CD4-positive, alpha-beta T cell treated with Interleukin-10 for 1 hour (primary cell): ENCODE results near the gene CHEK2.
"Not testable (repeated sequence)": the region's sequence is repeated elsewhere in the genome, so short reads cannot be mapped to it uniquely, and the experiment has no call there.

Source experiments
- DNase-seq: peaks from one replicate; pipeline ENCODE4 v3.0.0-alpha.2; 2020

Gene CHEK2

GRCh38 chr22:28741200-28741784, 328 bp downstream of the CHEK2 start:
- no peak for DNase-seq

DNA sequence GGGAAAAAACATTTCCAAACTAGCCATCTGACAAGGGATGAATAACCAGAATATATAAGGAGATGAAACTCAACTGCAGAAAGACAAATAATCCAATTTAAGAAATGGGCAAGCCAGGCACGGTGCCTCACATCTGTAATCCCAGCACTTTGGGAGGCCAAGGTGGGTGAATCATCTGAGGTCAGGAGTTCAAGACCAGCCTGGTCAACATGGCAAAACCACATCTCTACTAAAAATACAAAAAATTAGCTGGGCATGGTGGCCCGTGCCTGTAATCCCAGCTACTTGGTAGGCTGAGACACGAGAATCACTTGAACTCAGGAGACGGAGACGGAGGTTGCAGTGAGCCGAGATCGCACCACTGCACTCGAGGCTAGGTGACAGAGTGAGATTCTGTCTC, 2.7 kb downstream of the CHEK2 start:
- DNase-seq = not testable (repeated sequence)

- no peak for DNase-seq
Measured at GRCh38 chr22:28737701-28738100, 3.9 kb downstream of the CHEK2 start.

DNA sequence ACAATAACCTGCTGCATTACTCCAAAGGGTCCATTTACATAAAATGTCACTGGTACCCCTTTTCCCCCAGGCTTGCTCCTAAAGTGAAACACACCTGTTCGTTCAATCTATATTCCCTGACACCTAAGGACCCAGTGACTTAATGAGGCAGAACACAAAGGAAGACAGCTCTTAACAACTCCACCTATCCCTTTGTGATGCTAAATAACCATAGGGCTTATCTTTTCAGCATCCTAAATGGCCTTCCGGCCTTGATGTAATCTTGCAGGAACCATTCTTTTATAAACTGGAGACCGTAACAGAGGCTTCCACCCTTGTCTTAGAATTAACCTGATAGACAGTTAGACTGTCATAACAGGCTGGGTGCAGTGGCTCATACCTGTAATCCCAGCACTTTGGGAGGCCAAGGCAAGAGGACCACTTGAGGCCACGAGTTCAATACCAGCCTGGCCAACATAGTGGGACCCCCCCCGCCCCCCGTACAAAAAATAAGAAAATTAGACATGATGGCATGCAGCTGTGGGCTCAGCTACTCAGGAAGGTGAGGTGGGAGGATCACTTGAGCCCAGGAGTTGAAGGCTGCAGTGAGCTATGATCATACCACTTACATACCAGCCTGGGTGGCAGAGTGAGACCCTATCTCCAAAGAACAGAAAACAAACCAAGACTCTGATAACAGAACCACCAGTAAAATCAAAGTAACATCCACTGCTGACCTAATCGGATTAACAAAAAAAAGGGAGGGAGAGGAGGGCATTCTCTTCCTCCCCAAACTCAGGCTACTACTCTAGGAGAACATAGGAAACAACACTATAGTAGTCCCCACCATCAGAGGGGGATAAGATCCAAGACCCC, 5.1 kb downstream of the CHEK2 start:
- no peak for DNase-seq

GRCh38 chr22:28734393-28734792, 7.2 kb downstream of the CHEK2 start:
- DNase-seq = no peak

DNA sequence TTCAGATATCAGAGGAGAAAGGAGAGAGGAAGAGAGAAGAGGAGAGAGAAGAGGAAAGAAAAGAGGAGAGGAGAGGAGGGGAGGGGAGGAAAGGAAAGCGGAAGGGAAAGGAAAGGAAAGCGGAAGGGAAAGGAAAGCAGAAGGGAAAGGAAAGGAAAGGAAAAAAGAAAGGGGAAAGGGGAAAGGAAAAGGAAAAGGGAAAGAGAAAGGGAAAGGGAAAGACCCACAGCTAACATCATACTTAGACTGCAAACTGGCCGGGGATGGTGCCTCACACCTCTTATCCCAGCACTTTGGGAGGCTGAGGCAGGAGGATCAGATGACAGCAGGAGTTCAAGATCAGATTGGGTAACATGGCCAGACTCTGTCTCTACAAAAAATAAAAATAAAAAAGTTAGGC, 11.4 kb downstream of the CHEK2 start:
- no peak for DNase-seq

GRCh38 chr22:28728621-28729313, 12.9 kb downstream of the CHEK2 start:
- no peak for DNase-seq

- no peak for DNase-seq
Measured at GRCh38 chr22:28728002-28728401, 13.6 kb downstream of the CHEK2 start.

DNA sequence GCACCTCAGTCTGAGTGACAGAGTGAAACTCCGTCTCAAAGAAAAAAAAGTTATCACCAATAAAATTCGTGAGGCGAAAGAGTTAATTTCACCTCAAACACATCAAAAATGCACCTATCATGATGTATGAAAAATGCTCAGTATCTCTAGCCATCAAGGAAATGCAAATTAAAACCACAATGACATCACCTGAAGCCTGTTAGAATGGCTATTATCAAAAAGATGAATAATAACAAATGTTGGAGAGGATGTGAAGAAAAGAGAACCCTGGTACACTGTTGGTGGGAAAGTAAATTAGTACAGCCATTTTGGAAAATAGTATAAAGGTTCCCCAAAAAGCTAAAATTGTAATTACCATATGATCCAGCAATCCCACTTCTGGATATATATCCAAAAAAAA, 23.6 kb downstream of the CHEK2 start:
- no peak for DNase-seq

- DNase-seq = no peak
Measured at GRCh38 chr22:28716686-28717085, 24.9 kb downstream of the CHEK2 start.

GRCh38 chr22:28715611-28716010, 26.0 kb downstream of the CHEK2 start:
- DNase-seq = no peak

DNA sequence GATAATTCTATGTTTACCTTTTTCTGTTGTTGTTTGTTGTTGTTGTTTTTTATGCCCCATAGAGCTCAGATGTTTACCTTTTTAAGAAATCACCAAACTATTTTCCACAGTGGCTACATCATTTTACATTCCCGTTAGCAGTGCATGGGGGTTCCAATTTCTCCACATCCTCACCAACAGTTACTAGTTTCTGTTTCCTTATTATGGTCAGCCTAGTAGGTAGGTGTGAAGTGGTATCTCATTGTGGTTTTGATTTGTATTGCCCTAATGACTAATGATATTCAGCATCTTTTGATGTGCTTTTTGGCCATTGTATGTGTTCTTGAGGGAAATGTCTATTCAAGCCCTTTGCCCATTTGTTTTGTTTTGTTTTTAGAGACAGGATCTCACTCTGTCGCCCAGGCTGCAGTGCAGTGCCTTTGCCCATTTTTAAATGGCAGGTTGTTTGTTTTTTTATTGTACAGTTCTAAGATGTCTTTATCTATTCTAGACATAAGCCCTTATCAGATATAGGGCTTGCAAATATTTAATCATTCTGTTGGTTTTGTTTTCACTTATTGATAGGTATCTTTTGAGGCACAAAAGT, 27.5 kb downstream of the CHEK2 start:
- DNase-seq = peak; percentile 8

GRCh38 chr22:28711820-28712777, 29.5 kb downstream of the CHEK2 start:
- DNase-seq = no peak

DNA sequence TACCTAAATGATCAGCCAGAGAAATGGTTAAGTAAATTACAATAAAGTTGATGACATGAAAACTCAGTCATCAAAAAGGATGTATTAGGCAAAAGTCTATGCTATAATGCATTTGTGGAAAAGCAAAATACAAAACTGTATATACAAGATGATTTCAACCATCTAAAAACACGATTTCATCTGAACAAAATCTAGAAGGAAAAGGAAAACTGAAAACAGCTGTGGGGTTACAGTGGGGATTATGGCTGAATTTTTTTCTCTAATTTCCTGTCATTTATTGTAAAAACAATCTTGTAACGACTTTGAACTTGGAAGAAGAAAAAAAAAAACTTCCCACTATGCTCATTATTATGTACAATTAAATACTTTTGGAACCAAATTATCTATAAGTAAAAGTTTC, 30.3 kb downstream of the CHEK2 start:
- no peak for DNase-seq

DNA sequence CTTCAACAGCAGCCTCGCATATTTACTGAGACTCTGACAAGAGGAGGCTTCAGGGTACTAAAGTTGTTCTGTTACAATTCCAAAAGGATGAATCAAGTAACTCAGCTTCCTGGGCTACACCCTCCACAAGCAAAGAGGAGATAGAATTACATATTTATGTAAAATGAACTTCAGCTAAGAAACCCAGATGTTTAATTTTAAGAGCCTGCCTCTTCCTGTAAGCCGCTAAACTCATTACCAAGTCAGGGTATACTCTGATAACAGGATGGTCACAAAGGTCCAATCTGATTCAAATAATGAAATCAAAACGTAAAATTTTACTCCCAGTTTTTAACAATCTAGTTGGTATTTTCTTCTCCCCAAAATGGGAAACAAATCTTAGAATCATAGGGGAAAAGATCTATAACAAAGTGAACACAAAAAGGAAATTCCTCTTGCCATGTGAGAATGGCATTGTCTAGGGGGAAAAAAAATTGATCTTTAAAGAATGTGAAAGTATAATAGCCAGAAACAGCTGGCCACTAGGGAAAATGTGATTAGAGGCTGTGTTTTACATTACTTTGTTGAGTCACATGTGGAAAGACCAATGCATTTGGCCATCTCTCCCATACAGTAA, 30.9 kb downstream of the CHEK2 start:
- no peak for DNase-seq

DNA sequence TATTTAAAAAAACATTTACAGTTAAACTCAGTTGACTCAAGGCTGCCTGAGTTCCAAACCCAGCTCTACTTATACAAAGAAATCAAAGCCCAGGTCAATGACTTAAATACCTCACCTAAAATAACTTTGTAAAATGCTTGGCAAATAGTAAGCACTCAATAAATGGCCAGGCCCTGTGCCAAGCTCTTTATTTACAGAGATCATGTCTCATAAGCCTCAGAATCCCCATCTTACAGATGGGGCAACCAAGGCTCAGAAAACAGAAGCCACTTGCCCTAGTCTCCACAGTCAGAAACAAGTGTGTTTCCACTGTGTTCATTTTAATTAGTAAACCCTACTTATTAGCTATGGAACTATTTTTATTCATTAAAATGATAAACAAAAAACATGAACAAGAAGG, 31.5 kb downstream of the CHEK2 start:
- no peak for DNase-seq

GRCh38 chr22:28706845-28707244, 34.8 kb downstream of the CHEK2 start:
- no peak for DNase-seq

DNA sequence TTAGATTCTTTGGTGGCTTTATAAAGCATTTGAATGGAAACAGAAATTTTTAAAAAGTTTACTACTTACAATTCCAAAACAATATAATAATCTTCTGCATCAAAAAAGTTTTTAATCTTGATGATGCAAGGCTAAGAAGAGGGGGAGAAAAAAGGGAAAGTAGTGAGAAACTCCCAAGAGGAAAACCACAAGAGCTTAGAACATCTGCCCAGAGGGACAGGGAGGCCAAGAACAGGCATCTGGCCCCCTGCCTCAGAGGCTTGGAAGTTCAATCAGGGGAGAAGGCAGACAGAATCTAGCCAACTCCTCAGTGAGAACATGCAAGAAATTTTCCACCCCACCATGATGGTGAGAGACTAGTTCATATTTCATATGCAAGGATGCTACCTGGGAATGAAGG, 38.2 kb downstream of the CHEK2 start:
- DNase-seq = no peak

GRCh38 chr22:28702891-28703290, 38.7 kb downstream of the CHEK2 start:
- no peak for DNase-seq

DNA sequence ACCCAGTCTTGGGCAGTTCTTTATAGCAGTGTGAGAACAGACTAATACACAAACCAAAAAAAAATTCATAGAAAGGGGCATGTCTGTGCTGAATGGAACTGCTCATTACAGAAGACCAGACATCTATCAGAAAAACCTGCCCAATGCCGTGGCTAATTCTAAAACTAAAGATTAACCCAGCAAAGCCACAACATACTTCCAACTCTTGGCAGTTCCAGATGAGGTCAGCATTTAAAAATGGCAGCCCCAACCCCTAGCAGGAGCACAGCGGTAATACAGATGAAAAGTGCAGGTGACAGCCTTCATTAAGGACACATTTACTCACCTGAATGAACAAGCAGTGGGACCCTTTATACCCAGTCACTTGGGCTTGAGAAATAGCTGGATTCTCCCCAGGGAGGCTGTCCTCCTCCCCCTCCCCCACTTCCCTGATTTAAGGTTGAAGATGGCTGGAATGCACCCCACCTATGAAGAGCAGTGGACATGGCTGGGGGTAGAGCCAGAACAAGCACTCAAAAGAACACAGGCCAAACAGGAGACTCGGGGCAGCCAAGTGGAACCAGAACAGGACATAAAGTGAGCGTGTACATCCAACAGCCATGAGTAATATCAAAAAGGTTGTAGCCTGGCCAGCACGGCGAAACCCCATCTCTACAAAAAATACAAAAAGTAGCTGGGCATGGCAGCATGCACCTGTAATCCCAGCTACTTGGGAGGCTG, 48.4 kb downstream of the CHEK2 start:
- DNase-seq = not testable (repeated sequence)

GRCh38 chr22:28689796-28690195, 51.8 kb downstream of the CHEK2 start:
- not testable (repeated sequence) for DNase-seq
